ENCODE data around the gene SHROOM1. TPM values are rescaled to one million over a fixed set of nuclear protein-coding genes. Genes with fewer than 3 reads are reported as not detected.

Gene SHROOM1
- total RNA-seq, 2 donors from 2014 or later: 6.6 to 14.4 TPM

DNA sequence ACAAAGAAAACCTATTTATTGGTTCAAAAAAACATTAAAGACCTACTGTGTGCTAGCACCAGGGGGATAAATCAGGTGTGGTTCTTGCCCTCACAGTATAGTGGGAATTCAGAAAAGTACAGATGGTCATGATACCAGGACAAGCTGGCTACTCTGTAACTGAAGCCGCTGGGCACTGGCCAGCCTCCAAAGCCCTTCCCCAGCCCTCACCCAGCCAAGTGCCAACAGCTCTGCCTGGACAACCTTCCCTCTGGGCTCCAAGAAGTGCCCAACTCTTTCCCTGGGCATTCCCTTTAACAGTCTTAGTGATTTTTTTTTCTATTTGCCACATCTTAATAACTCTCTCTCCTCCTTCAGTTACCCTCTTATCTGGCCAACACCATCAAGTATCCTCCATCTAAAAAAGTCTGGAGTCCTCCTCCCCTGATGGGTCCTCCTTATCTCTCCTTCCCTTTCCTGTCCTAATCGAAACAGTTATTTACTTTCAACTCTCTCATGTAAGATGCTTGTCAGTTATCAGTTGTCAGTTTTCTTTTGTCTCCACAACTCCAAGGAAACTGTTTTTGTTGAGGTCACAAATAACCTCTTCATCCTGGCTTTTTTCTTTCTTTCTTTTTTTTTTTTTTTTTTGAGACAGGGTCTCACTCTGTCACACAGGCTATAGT is 40.1 kb downstream of the SHROOM1 start:
- 56 to 71% methylated on average over 1 to 2 of the region's 2 CpGs for WGBS, 2 experiments (ENCODE audit: insufficient coverage in 1 of 2, insufficient read length in 1 of 2)
- Mint-ChIP-seq H3K9me3 (no peaks in the 10 kb centered on the region), H3K27me3 (ENCODE audit: insufficient read depth) (peaks cover 14% of the 10 kb centered on the region), H3K36me3 (ENCODE audit: low read depth) (no peaks in the 10 kb centered on the region), H3K4me1 (peaks cover 29% of the 10 kb centered on the region), H3K27ac (no peak overlapping the region), H3K4me3 (no peak overlapping the region)
- Histone ChIP-seq H3K9ac (ENCODE audit: extremely low read depth, low read length, poor library complexity, severe bottlenecking) (no peak overlapping the region), H3K27me3 (ENCODE audit: control insufficient read depth, insufficient read depth, low read length, poor library complexity, severe bottlenecking) (peaks cover 14% of the 10 kb centered on the region), H3K4me3 (ENCODE audit: low read length) (no peak overlapping the region), H3K36me3 (ENCODE audit: control insufficient read depth, insufficient read depth, low read length) (no peaks in the 10 kb centered on the region), H3K9me3 (ENCODE audit: control insufficient read depth, low read length) (no peaks in the 10 kb centered on the region), H3K4me1 (ENCODE audit: control insufficient read depth, insufficient read depth, low read length) (peaks cover 5% of the 10 kb centered on the region), H3K27ac (ENCODE audit: low read depth, low read length) (no peak overlapping the region)
- DNase-seq: no peak
- TF ChIP-seq, protein P1, sequence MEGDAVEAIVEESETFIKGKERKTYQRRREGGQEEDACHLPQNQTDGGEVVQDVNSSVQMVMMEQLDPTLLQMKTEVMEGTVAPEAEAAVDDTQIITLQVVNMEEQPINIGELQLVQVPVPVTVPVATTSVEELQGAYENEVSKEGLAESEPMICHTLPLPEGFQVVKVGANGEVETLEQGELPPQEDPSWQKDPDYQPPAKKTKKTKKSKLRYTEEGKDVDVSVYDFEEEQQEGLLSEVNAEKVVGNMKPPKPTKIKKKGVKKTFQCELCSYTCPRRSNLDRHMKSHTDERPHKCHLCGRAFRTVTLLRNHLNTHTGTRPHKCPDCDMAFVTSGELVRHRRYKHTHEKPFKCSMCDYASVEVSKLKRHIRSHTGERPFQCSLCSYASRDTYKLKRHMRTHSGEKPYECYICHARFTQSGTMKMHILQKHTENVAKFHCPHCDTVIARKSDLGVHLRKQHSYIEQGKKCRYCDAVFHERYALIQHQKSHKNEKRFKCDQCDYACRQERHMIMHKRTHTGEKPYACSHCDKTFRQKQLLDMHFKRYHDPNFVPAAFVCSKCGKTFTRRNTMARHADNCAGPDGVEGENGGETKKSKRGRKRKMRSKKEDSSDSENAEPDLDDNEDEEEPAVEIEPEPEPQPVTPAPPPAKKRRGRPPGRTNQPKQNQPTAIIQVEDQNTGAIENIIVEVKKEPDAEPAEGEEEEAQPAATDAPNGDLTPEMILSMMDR (conservative IDR thresholded peaks at IDR 0.05): no peak

DNA sequence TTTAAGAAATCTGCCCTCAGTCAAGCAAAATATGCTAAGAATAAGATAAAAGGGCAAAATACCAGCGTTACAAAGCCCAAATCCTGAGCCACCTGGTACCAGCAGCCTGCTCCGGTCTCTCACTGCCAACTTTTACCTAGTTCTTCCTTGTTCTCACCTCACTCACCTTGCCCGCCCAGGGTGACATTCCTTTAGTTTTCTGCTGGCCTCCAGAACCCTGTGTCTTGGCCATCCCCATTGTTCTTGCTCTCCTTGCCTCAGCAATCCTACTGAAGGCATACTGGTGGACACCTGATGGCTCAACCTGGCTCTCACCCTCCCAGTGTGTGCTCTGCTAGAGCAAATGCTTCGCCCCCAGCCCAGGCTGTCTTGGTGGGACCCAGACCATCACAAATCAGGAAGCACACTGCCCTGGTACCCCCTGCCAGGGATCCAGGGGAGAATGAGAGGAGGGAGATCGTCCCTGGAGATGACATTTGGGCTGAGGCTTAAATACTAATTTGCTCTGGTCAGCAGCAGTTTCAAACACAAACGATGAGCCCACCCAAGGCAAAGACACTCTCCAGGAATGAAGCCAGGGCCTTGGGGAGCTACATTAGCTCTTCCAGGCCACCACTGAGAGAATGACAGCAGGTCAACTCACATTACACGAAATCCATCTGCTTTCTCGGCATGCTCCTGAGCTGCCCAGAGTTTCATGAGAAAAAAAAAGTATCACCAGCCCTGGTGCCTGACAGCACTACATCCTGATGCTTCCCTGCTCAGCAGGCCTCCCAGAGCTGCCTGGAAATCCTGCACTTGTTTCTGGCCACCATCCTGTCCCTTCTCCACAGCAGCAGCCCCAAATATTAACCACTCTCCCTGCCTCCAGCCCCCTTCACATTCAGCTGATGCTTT is 41.2 kb downstream of the SHROOM1 start:
- H3K9me3 Mint-ChIP-seq: no peaks in the 10 kb centered on the region
- no peak overlapping the region for H3K4me3 ChIP-seq (ENCODE audit: low read length)
- peaks cover 29% of the 10 kb centered on the region for H3K4me1 Mint-ChIP-seq
- no peak overlapping the region for H3K4me3 Mint-ChIP-seq
- TF ChIP-seq, protein P1 (conservative IDR thresholded peaks at IDR 0.05): no peak
- no peak overlapping the region for H3K9ac ChIP-seq (ENCODE audit: extremely low read depth, low read length, poor library complexity, severe bottlenecking)
- peaks cover 17% of the 10 kb centered on the region for H3K27me3 ChIP-seq (ENCODE audit: control insufficient read depth, insufficient read depth, low read length, poor library complexity, severe bottlenecking)
- DNase-seq: no peak
- no peaks in the 10 kb centered on the region for H3K36me3 Mint-ChIP-seq (ENCODE audit: low read depth)
- H3K4me1 ChIP-seq (ENCODE audit: control insufficient read depth, insufficient read depth, low read length): peaks cover 5% of the 10 kb centered on the region
- peaks cover 16% of the 10 kb centered on the region for H3K27me3 Mint-ChIP-seq (ENCODE audit: insufficient read depth)
- H3K27ac Mint-ChIP-seq: peak overlapping the region; percentile 32
- WGBS, 2 experiments (ENCODE audit: insufficient coverage in 1 of 2, insufficient read length in 1 of 2): 86 to 87% methylated on average over 7 to 8 of the region's 8 CpGs
- no peak overlapping the region for H3K27ac ChIP-seq (ENCODE audit: low read depth, low read length)
- H3K9me3 ChIP-seq (ENCODE audit: control insufficient read depth, low read length): no peaks in the 10 kb centered on the region
- H3K36me3 ChIP-seq (ENCODE audit: control insufficient read depth, insufficient read depth, low read length): no peaks in the 10 kb centered on the region

DNA sequence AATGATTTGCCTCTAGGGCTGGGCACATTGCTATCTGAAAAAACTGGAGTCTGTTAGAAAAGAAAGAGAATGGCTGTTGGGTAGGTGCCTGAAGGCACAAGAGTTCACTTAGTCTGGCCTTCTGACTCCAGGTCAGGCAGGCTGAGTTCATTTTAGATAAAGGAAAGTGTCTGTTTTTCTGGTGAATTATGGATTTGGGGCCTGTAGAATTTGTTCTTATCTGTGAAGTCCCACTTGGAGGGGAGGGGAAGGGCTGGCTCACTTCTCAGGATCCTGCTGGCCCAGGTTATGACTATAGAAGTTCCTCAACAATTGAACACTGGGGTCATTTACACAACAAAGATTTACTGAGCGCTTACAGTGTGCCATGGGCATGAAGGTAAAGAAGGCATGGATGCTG is 41.9 kb downstream of the SHROOM1 start:
- no peak for DNase-seq
- TF ChIP-seq, protein P1 (conservative IDR thresholded peaks at IDR 0.05): no peak
- 80 to 83% methylated on average over 1 of the region's 1 CpG for whole genome bisulfite sequencing, 2 experiments (ENCODE audit: insufficient coverage in 1 of 2, insufficient read length in 1 of 2)
- no peaks in the 10 kb centered on the region for H3K9me3 ChIP-seq (ENCODE audit: control insufficient read depth, low read length)
- no peak overlapping the region for H3K27ac Mint-ChIP-seq
- no peak overlapping the region for H3K27ac ChIP-seq (ENCODE audit: low read depth, low read length)
- no peak overlapping the region for H3K9ac ChIP-seq (ENCODE audit: extremely low read depth, low read length, poor library complexity, severe bottlenecking)
- H3K4me3 Mint-ChIP-seq: no peak overlapping the region
- H3K9me3 Mint-ChIP-seq: no peaks in the 10 kb centered on the region
- peaks cover 17% of the 10 kb centered on the region for H3K27me3 ChIP-seq (ENCODE audit: control insufficient read depth, insufficient read depth, low read length, poor library complexity, severe bottlenecking)
- H3K4me3 ChIP-seq (ENCODE audit: low read length): no peak overlapping the region
- H3K27me3 Mint-ChIP-seq (ENCODE audit: insufficient read depth): peaks cover 16% of the 10 kb centered on the region
- peaks cover 29% of the 10 kb centered on the region for H3K4me1 Mint-ChIP-seq
- H3K36me3 ChIP-seq (ENCODE audit: control insufficient read depth, insufficient read depth, low read length): no peaks in the 10 kb centered on the region
- no peaks in the 10 kb centered on the region for H3K36me3 Mint-ChIP-seq (ENCODE audit: low read depth)
- H3K4me1 ChIP-seq (ENCODE audit: control insufficient read depth, insufficient read depth, low read length): peaks cover 5% of the 10 kb centered on the region

Data from endodermal cell (in vitro differentiated cells).